Endothelial cell of umbilical vein (primary cell): ENCODE measurements around the gene PPFIA1. TPM values are rescaled to one million over a fixed set of nuclear protein-coding genes. Genes with fewer than 3 reads are reported as not detected.

Experiments
- BruUV-seq: library from RNA; stranded (reverse); fragments of 400-500 nt; replicated peaks from 2 replicates; lab custom pipeline; 2021; lab: Mats Ljungman, UMichigan
- CTCF ChIA-PET: fragments of 300-600, 350-600 bp; sonication (Branson Sonifier 250); formaldehyde crosslinking; loops from one replicate; lab custom pipeline; 2021; ENCODE audit warnings: antibody characterized with exemption, inconsistent platforms; lab: Charles Lee
- POLR2A ChIA-PET: fragments of 300-600, 350-600 bp; sonication (Branson Sonifier 250); formaldehyde crosslinking; loops from one replicate; lab custom pipeline; 2021; ENCODE audit warnings: antibody characterized with exemption, inconsistent platforms; lab: Charles Lee
- DNase-seq: peaks from one replicate; pipeline ENCODE4 v3.0.0-alpha.2; 2011; ENCODE audit warnings: low read depth, low spot score
- FAIRE-seq: peaks from 2 replicates; lab custom pipeline; 2011; peaks lifted over from hg19 to GRCh38; lab: Jason Lieb, UNC
- H2AFZ ChIP-seq: 2 replicates; pipeline ENCODE4 v1.6.0; 2012; ENCODE audit warnings: low read depth, low read length, control low read depth, inconsistent platforms
- H3K27ac ChIP-seq: 2 replicates; pipeline ENCODE4 v1.5.1; 2011; ENCODE audit warnings: low read depth, mild to moderate bottlenecking, control low read depth, low read length, moderate library complexity; ENCODE audit not compliant: insufficient read depth
- H3K27me3 ChIP-seq, 2 experiments: 2 replicates each; pipeline versions ENCODE4 v1.6.0 to v1.6.1; 2011; ENCODE audit warnings: low read length in 2 of 2, mixed read lengths in 1 of 2; ENCODE audit not compliant: control insufficient read depth in 2 of 2, insufficient read depth in 2 of 2
- H3K36me3 ChIP-seq, 2 experiments: 2 replicates in 1 of 2; 3 replicates in 1 of 2; pipeline ENCODE4 v1.5.1; 2011; ENCODE audit warnings: low read length in 2 of 2, mild to moderate bottlenecking in 1 of 2, moderate library complexity in 1 of 2; ENCODE audit not compliant: control insufficient read depth in 2 of 2, insufficient read depth in 2 of 2; ENCODE audit errors: extremely low read depth in 1 of 2
- H3K4me1 ChIP-seq: 3 replicates; pipeline ENCODE4 v1.5.1; 2011; ENCODE audit warnings: mild to moderate bottlenecking, low read length; ENCODE audit not compliant: control insufficient read depth, insufficient read depth; ENCODE audit errors: extremely low read depth
- H3K4me2 ChIP-seq: 2 replicates; pipeline ENCODE4 v1.6.1; 2011; ENCODE audit warnings: low read length, control low read depth, mixed read lengths; ENCODE audit not compliant: insufficient read depth
- H3K4me3 ChIP-seq, 3 experiments: fragments of 200-600 bp in 1 of 3; sonication (generic), shearing (Covaris generic) in 1 of 3; replicated peaks in 1 of 3; 2 replicates each; pipeline ENCODE4 v1.5.1; 2011 to 2016; ENCODE audit warnings: control low read depth in 3 of 3, low read length in 3 of 3, mild to moderate bottlenecking in 2 of 3, inconsistent platforms in 1 of 3, low read depth in 1 of 3, moderate library complexity in 1 of 3; ENCODE audit not compliant: insufficient read depth in 1 of 3
- H3K79me2 ChIP-seq: 2 replicates; pipeline ENCODE4 v1.6.0; 2012; ENCODE audit warnings: low read length, inconsistent platforms; ENCODE audit not compliant: control insufficient read depth, insufficient read depth
- H3K9ac ChIP-seq: replicated peaks from 2 replicates; pipeline ENCODE3; 2011; ENCODE audit warnings: low read length, control low read depth; ENCODE audit not compliant: insufficient read depth; ENCODE audit errors: extremely low read depth
- H3K9me1 ChIP-seq: replicated peaks from 3 replicates; pipeline ENCODE4 v1.6.0; 2011; ENCODE audit warnings: mild to moderate bottlenecking, low read length; ENCODE audit not compliant: control insufficient read depth, insufficient read depth; ENCODE audit errors: extremely low read depth
- H3K9me3 ChIP-seq: replicated peaks from 2 replicates; pipeline ENCODE4 v1.5.1; 2012; ENCODE audit warnings: low read length, inconsistent platforms; ENCODE audit not compliant: control insufficient read depth, insufficient read depth
- H4K20me1 ChIP-seq: replicated peaks from 2 replicates; pipeline ENCODE3; 2011; ENCODE audit warnings: mild to moderate bottlenecking, low read length; ENCODE audit not compliant: control insufficient read depth, insufficient read depth; ENCODE audit errors: extremely low read depth
- EZH2 ChIP-seq: IDR thresholded peaks from 2 replicates; pipeline ENCODE4 v1.6.1; 2012; ENCODE audit warnings: borderline replicate concordance, low read depth, mild to moderate bottlenecking, moderate library complexity, low read length, inconsistent platforms; ENCODE audit not compliant: severe bottlenecking
- FOS ChIP-seq: IDR thresholded peaks from 2 replicates; pipeline ENCODE4 v1.6.1; 2011; ENCODE audit warnings: mild to moderate bottlenecking, low read length, moderate library complexity, borderline replicate concordance; ENCODE audit not compliant: insufficient read depth
- GATA2 ChIP-seq: IDR thresholded peaks from 2 replicates; pipeline ENCODE4 v1.7.0; 2011; ENCODE audit warnings: low read depth, mild to moderate bottlenecking, moderate library complexity, mixed read lengths, low read length; ENCODE audit not compliant: insufficient read length, insufficient read depth
- JUN ChIP-seq: IDR thresholded peaks from 2 replicates; pipeline ENCODE4 v1.6.1; 2011; ENCODE audit warnings: borderline replicate concordance, low read depth; ENCODE audit not compliant: insufficient read length, insufficient read depth
- MYC ChIP-seq: IDR thresholded peaks from one replicate; pipeline ENCODE4 v1.6.1; 2011; ENCODE audit warnings: mild to moderate bottlenecking, low read depth, low read length
- POLR2A ChIP-seq: IDR thresholded peaks from 2 replicates; pipeline ENCODE4 v1.6.1; 2012; ENCODE audit warnings: low read depth, mild to moderate bottlenecking, control low read depth, low read length
- POLR2AphosphoS5 ChIP-seq: IDR thresholded peaks from 2 replicates; pipeline ENCODE4 v1.6.1; 2012; ENCODE audit warnings: low read depth, mild to moderate bottlenecking, control low read depth, low read length, moderate library complexity; ENCODE audit not compliant: insufficient read depth
- dilution Hi-C: fragments of 300-500 bp; cut with MboI; formaldehyde crosslinking; loops from one replicate; pipeline ENCODE4 v1.15.0; 2019; ENCODE audit warnings: low sequenced_read_pairs; ENCODE audit not compliant: extremely low pct_ligation_motif_present
- intact Hi-C: fragments of 100-400 bp; cut with micrococcal nuclease; formaldehyde crosslinking; loops from one replicate; pipeline ENCODE4 v1.10.0; 2022
- polyA plus RNA-seq, 4 experiments: library from polyadenylated mRNA; depleted of rRNA in 3 of 4; stranded (reverse) in 3 of 4; unstranded in 1 of 4; fragments of >200 nt; gene quantifications; 2 replicates each; pipeline versions ENCODE4 v1.2.1 to v1.2.3, GENCODE V29; 2011 to 2012; ENCODE audit warnings: missing spikeins in 1 of 4
- total RNA-seq: library from RNA; stranded (reverse); gene quantifications from 2 replicates; pipeline ENCODE4 v1.2.3, GENCODE V29; 2021
- TF ChIP-seq, protein P1 (sequence below): IDR thresholded peaks from 2 replicates; pipeline ENCODE4 v1.6.1; 2011; ENCODE audit not compliant: insufficient read depth, insufficient read length
- TF ChIP-seq, protein P2 (sequence below), 2 donors: IDR thresholded peaks; 1 replicate in 1 of 2; 2 replicates in 1 of 2; pipeline ENCODE4 v1.5.1; 2011; ENCODE audit warnings: low read length in 2 of 2, mild to moderate bottlenecking in 2 of 2, moderate library complexity in 2 of 2, control low read depth in 1 of 2, inconsistent platforms in 1 of 2, low read depth in 1 of 2; ENCODE audit not compliant: insufficient read depth in 1 of 2; ENCODE audit errors: extremely low read depth in 1 of 2

Gene PPFIA1
- total and polyA plus RNA-seq, 2 donors (not counting 3 experiments of a cell fraction or from before 2014, with no cell fraction given), result 44.3 to 60.9 TPM

DNA sequence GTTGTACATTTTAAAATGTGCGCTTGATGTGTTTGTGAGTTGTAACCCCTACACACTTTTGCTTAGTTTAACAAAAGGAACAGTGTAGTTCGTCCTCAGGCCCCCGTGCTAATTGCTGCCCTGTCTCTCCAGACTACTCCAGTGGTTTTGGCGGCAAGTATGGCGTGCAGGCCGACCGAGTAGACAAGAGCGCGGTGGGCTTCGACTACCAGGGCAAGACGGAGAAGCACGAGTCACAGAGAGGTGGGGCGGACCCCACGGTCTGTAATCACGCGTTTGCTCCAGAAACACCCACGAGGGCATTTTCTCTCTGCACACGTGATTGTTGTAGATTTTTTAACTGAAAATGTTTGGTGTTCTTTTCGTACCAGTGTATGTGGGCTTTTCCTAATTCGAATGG is 146.4 kb downstream of the PPFIA1 start:
- Histone ChIP-seq H3K9me1 (no peaks in the 10 kb centered on the region), H3K79me2 (peaks cover 4% of the 10 kb centered on the region), H4K20me1 (peaks cover 3% of the 10 kb centered on the region), H3K4me1 (peaks cover 10% of the 10 kb centered on the region), H3K9ac (no peak overlapping the region), H3K27me3 (no peaks in the 10 kb centered on the region), H3K36me3 (peaks cover 42 to 68% of the 10 kb centered on the region in 2 experiments), H3K4me2 (no peak overlapping the region), H3K27ac (no peak overlapping the region), H2AFZ (no peak overlapping the region), H3K4me3 (no peak overlapping the region), H3K9me3 (no peaks in the 10 kb centered on the region)
- BruUV-seq, result no TSS peak
- TF ChIP-seq POLR2A (no peak), FOS (no peak), JUN (no peak), GATA2 (no peak), EZH2 (no peak), MYC (no peak)
- TF ChIP-seq, protein P1, sequence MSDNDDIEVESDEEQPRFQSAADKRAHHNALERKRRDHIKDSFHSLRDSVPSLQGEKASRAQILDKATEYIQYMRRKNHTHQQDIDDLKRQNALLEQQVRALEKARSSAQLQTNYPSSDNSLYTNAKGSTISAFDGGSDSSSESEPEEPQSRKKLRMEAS, result no peak
- ChIA-PET CTCF (no interaction called here), POLR2A (no interaction called here)
- intact Hi-C loops, result no loop called here
- FAIRE-seq (no peak), DNase-seq (no peak)
- dilution Hi-C loops, result no loop called here

DNA sequence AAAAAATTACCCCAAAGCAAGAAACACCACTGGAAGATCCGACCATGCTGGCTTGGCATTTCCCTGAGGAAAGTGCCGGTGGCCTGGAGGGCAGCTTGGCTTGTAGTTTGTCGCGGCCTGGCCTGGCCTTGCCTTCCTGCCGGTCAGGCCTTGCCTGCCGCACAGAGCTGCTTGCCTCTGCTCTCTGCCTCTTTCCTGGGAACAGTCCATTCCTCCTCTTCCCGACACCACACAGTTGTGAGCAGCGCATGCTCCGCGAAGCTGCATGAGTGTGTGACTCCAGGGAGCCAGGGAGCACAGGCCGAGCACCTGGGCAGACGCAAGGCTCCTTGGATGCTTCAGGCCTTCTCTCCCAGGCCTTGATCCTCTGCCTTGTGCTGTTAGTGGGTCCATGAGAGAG is 147.6 kb downstream of the PPFIA1 start:
- Histone ChIP-seq H3K9ac (no peak overlapping the region), H2AFZ (no peak overlapping the region), H3K36me3 (peaks cover 42 to 69% of the 10 kb centered on the region in 2 experiments), H3K4me2 (no peak overlapping the region), H3K9me3 (no peaks in the 10 kb centered on the region), H4K20me1 (peaks cover 3% of the 10 kb centered on the region), H3K27ac (no peak overlapping the region), H3K9me1 (no peaks in the 10 kb centered on the region), H3K27me3 (no peaks in the 10 kb centered on the region), H3K4me3 (no peak overlapping the region), H3K79me2 (peaks cover 7% of the 10 kb centered on the region), H3K4me1 (peaks cover 10% of the 10 kb centered on the region)
- TF ChIP-seq POLR2AphosphoS5 (no peak), JUN (no peak), MYC (no peak), FOS (no peak), POLR2A (no peak), GATA2 (no peak), EZH2 (no peak)
- TF ChIP-seq, protein P2, sequence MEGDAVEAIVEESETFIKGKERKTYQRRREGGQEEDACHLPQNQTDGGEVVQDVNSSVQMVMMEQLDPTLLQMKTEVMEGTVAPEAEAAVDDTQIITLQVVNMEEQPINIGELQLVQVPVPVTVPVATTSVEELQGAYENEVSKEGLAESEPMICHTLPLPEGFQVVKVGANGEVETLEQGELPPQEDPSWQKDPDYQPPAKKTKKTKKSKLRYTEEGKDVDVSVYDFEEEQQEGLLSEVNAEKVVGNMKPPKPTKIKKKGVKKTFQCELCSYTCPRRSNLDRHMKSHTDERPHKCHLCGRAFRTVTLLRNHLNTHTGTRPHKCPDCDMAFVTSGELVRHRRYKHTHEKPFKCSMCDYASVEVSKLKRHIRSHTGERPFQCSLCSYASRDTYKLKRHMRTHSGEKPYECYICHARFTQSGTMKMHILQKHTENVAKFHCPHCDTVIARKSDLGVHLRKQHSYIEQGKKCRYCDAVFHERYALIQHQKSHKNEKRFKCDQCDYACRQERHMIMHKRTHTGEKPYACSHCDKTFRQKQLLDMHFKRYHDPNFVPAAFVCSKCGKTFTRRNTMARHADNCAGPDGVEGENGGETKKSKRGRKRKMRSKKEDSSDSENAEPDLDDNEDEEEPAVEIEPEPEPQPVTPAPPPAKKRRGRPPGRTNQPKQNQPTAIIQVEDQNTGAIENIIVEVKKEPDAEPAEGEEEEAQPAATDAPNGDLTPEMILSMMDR (IDR thresholded peaks at IDR 0.05; ENCODE audit: extremely low read depth in 1 of 2, insufficient read depth in 1 of 2, low read depth in 1 of 2, low read length in 2 of 2), result no peak
- TF ChIP-seq, protein P1, result no peak
- FAIRE-seq (no peak), DNase-seq (no peak)
- dilution Hi-C loops (no loop called here), intact Hi-C loops (no loop called here)
- no TSS peak for BruUV-seq
- CTCF ChIA-PET, result no interaction called here
- POLR2A ChIA-PET, result no interaction called here
